Thyroid gland (tissue), 4 donors: ENCODE data around the gene FNDC10. TPM values are rescaled to one million over a fixed set of nuclear protein-coding genes. Genes with fewer than 3 reads are reported as not detected.

Source experiments
- DNase-seq, 2 donors: peaks; one replicate each; pipeline ENCODE4 v3.0.0-alpha.2; 2019
- H3K27ac ChIP-seq, 3 donors: fragments of 200-600 bp; sonication (generic); 1 replicate in 2 of 3; 2 replicates in 1 of 3; pipeline ENCODE4 v1.5.1; 2016 to 2019; ENCODE audit warnings: mild to moderate bottlenecking in 1 of 3, moderate library complexity in 1 of 3
- H3K27me3 ChIP-seq: fragments of 200-600 bp; sonication (generic); one replicate; pipeline ENCODE4 v1.5.1; 2019
- H3K36me3 ChIP-seq, 2 donors: fragments of 200-600 bp; sonication (generic); one replicate each; pipeline ENCODE4 v1.5.1; 2016 to 2019
- H3K4me1 ChIP-seq, 2 donors: fragments of 200-600 bp; sonication (generic); one replicate each; pipeline ENCODE4 v1.5.1; 2017 to 2019
- H3K4me3 ChIP-seq, 3 donors: fragments of 200-600 bp; sonication (generic); replicated peaks in 1 of 3; 1 replicate in 2 of 3; 2 replicates in 1 of 3; pipeline ENCODE4 v1.5.1; 2016; ENCODE audit warnings: mild to moderate bottlenecking in 1 of 3
- H3K9me3 ChIP-seq: fragments of 200-600 bp; sonication (generic); one replicate; pipeline ENCODE4 v1.5.1; 2017
- POLR2A ChIP-seq, 2 donors: fragments of 450-650 bp; IDR thresholded peaks; one replicate each; pipeline ENCODE4 v1.6.1; 2017; ENCODE audit warnings: antibody characterized with exemption in 2 of 2, mild to moderate bottlenecking in 2 of 2, moderate library complexity in 1 of 2
- WGBS, 2 donors: methylation state at CpG; one replicate each; pipeline ENCODE4 v1.1.5; 2017; 5-methylcytosine and 5-hydroxymethylcytosine counted together
- intact Hi-C: fragments of 100-400 bp; cut with DNase I; formaldehyde crosslinking; loops from one replicate; pipeline ENCODE4 v1.15.1; 2023
- total RNA-seq, 4 donors: library from RNA; depleted of rRNA; stranded (reverse); fragments of >200 nt; gene quantifications; one replicate each; pipeline ENCODE4 v1.2.3, GENCODE V29; 2016
- TF ChIP-seq, protein P1 (sequence below), 6 experiments: fragments of 200-600 bp in 3 of 6; fragments of 450-650 bp in 3 of 6; sonication (generic) in 3 of 6; IDR thresholded peaks; one replicate each; pipeline ENCODE4 v1.5.1; 2016 to 2019; ENCODE audit warnings: antibody characterized with exemption in 6 of 6, mild to moderate bottlenecking in 2 of 6, inconsistent platforms in 1 of 6, moderate library complexity in 1 of 6

FNDC10 gene
- total RNA-seq, 4 donors from 2014 or later: 1.0 to 9.9 (median 5.3) TPM

- 81% methylated on average over 7 to 8 of the region's 19 CpGs for WGBS, 2 donors
- peak overlapping the region in 1 of 3 donors; percentile 91 for H3K4me3 ChIP-seq
- H3K36me3 ChIP-seq: peaks cover 0 to 10% of the 10 kb centered on the region in 2 donors
- no peak overlapping the region for H3K27ac ChIP-seq
- H3K9me3 ChIP-seq: no peaks in the 10 kb centered on the region
- no peak for DNase-seq
- H3K4me1 ChIP-seq: peaks cover 31 to 36% of the 10 kb centered on the region in 2 donors
- intact Hi-C loops: no loop called here
- no peaks in the 10 kb centered on the region for H3K27me3 ChIP-seq
- TF ChIP-seq, protein P1, sequence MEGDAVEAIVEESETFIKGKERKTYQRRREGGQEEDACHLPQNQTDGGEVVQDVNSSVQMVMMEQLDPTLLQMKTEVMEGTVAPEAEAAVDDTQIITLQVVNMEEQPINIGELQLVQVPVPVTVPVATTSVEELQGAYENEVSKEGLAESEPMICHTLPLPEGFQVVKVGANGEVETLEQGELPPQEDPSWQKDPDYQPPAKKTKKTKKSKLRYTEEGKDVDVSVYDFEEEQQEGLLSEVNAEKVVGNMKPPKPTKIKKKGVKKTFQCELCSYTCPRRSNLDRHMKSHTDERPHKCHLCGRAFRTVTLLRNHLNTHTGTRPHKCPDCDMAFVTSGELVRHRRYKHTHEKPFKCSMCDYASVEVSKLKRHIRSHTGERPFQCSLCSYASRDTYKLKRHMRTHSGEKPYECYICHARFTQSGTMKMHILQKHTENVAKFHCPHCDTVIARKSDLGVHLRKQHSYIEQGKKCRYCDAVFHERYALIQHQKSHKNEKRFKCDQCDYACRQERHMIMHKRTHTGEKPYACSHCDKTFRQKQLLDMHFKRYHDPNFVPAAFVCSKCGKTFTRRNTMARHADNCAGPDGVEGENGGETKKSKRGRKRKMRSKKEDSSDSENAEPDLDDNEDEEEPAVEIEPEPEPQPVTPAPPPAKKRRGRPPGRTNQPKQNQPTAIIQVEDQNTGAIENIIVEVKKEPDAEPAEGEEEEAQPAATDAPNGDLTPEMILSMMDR (IDR thresholded peaks at IDR 0.05): no peak
- no peak for TF ChIP-seq POLR2A (IDR thresholded peaks at IDR 0.05)
Measured at GRCh38 chr1:1616838-1617237, 16.9 kb upstream of the FNDC10 start.

GRCh38 chr1:1616045-1616790 lies 16.3 kb upstream of the FNDC10 start:
- peak overlapping the region; percentile 100 for H3K27ac ChIP-seq
- peaks cover 0 to 10% of the 10 kb centered on the region in 2 donors for H3K36me3 ChIP-seq
- no peaks in the 10 kb centered on the region for H3K27me3 ChIP-seq
- H3K9me3 ChIP-seq: no peaks in the 10 kb centered on the region
- H3K4me3 ChIP-seq: peak overlapping the region; percentile 50 to 100 (median 91)
- intact Hi-C loops: no loop called here
- WGBS, 2 donors: 5 to 9% methylated on average over 22 to 24 of the region's 80 CpGs
- no peak for TF ChIP-seq POLR2A (IDR thresholded peaks at IDR 0.05)
- TF ChIP-seq, protein P1 (IDR thresholded peaks at IDR 0.05): no peak
- peak; percentile 50 to 53 for DNase-seq
- H3K4me1 ChIP-seq: peaks cover 31 to 42% of the 10 kb centered on the region in 2 donors

DNA sequence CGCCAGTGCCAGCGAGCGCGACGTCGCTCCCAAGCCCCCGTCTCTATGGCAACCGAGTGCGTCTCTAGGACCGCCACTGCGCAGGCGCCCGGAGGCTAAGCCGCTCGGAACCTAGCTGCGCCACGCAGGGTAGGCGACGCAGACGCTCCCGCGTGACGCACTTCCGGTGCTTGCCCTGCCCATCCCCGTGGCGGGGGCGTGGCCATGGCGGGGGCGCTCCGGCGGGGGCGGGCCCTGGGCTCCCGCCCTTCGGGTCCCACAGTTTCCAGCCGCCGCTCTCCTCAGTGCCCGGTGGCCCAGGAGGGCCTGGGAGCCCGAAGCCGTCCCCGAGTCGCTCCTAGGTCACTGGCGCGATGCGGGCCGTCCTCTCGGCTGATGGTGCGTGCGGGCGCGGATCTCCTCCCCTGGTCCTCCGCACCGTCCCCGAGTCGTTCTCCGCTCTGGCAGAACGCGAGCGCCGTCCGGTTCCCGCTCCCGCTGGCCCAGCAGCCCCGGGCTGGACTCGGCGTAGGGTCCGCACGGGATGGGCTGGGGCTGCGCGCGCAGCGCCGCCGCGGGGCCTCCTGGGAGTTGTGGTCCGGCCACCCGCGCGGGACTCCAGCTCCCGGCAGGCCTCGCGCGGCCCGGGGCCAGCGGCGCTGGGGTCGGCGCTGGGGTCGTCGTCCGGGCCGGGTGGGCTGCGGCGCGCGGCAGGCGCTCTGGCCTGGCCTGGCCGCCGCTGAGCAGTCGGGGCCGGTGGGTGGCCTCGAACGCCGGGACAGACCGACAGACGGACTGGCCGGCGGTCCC lies 15.5 kb upstream of the FNDC10 start, which contains the start of gene MIB2:
MIB2 (plus strand) TSS at position 245 of the 789 bp plus-strand sequence. CDS start 7,953 bp downstream, outside the sequence.
- intact Hi-C loops: no loop called here
- Histone ChIP-seq H3K27ac (peak within 1 kb of the TSS; percentile 100), H3K27me3 (no peaks in the 10 kb centered on the region), H3K4me3 (peak within 1 kb of the TSS; percentile 50 to 100 (median 91)), H3K4me1 (peaks cover 31 to 49% of the 10 kb centered on the region in 2 donors), H3K36me3 (peaks cover 0 to 10% of the 10 kb centered on the region in 2 donors), H3K9me3 (no peaks in the 10 kb centered on the region)
- TF ChIP-seq POLR2A (IDR thresholded peaks at IDR 0.05): peak; percentile 64 to 88
- TF ChIP-seq, protein P1 (IDR thresholded peaks at IDR 0.05): peak in 1 of 6 experiments; percentile 16
- DNase-seq: peak; percentile 96 to 97
- WGBS, 2 donors: 0 to 1% methylated on average over 9 to 27 of the region's 107 CpGs

GRCh38 chr1:1614954-1615255 lies 15.0 kb upstream of the FNDC10 start:
- WGBS, 2 donors: 0% methylated on average over 20 to 23 of the region's 23 CpGs
- Histone ChIP-seq H3K36me3 (peaks cover 0 to 10% of the 10 kb centered on the region in 2 donors), H3K9me3 (no peaks in the 10 kb centered on the region), H3K27me3 (no peaks in the 10 kb centered on the region), H3K27ac (peak overlapping the region; percentile 100), H3K4me1 (peaks cover 31 to 49% of the 10 kb centered on the region in 2 donors), H3K4me3 (peak overlapping the region; percentile 19 to 100 (median 91))
- TF ChIP-seq, protein P1 (IDR thresholded peaks at IDR 0.05): no peak
- no peak for TF ChIP-seq POLR2A (IDR thresholded peaks at IDR 0.05)
- intact Hi-C loops: no loop called here
- DNase-seq: no peak
